PC-3 (cell line): ENCODE measurements around the gene GSTA5. TPM values are rescaled to one million over a fixed set of nuclear protein-coding genes. Genes with fewer than 3 reads are reported as not detected.
"Not testable (repeated sequence)": the region's sequence is repeated elsewhere in the genome, so short reads cannot be mapped to it uniquely, and the experiment has no call there.

Experiments used
- ATAC-seq: fragments of 200-7000 bp; cut with Tn5 transposase; 2 replicates; pipeline ENCODE4 v1.9.1; 2020; ENCODE audit warnings: mild to moderate bottlenecking, moderate library complexity
- BruUV-seq: library from RNA; stranded (reverse); fragments of 400-500 nt; replicated peaks from 2 replicates; lab custom pipeline; 2021; lab: Mats Ljungman, UMichigan
- CTCF ChIA-PET: fragments of 300-600 bp; sonication (Branson Sonifier 250); formaldehyde crosslinking; loops from one replicate; lab custom pipeline; 2022; ENCODE audit warnings: antibody characterized with exemption; lab: Charles Lee
- POLR2A ChIA-PET: fragments of 300-600 bp; sonication (Branson Sonifier 250); formaldehyde crosslinking; loops from one replicate; lab custom pipeline; 2022; ENCODE audit warnings: antibody characterized with exemption; ENCODE audit not compliant: unreplicated experiment; lab: Charles Lee
- DNase-seq: peaks from one replicate; pipeline ENCODE4 v3.0.0-alpha.2; 2015
- H2AFZ ChIP-seq: fragments of 300-600 bp; sonication (generic); 2 replicates; pipeline ENCODE4 v1.6.0; 2016; ENCODE audit warnings: antibody characterized with exemption, low read length
- H3F3A ChIP-seq: fragments of 300-600 bp; sonication (generic); one replicate; pipeline ENCODE4 v1.6.0; 2017; ENCODE audit warnings: antibody characterized with exemption, low read length, control low read depth, mild to moderate bottlenecking; ENCODE audit not compliant: unreplicated experiment
- H3K27ac ChIP-seq: fragments of 300-600 bp; sonication (generic); 2 replicates; pipeline ENCODE4 v1.5.1; 2016; ENCODE audit warnings: mild to moderate bottlenecking, low read length
- H3K27me3 ChIP-seq: fragments of 300-600 bp; sonication (generic); 2 replicates; pipeline ENCODE4 v1.6.1; 2016; ENCODE audit warnings: low read length, mixed read lengths
- H3K36me3 ChIP-seq: fragments of 300-600 bp; sonication (generic); 2 replicates; pipeline ENCODE4 v1.6.1; 2016; ENCODE audit warnings: low read depth, mixed run types, low read length, mixed read lengths
- H3K4me1 ChIP-seq: fragments of 300-600 bp; sonication (generic); 2 replicates; pipeline ENCODE4 v1.5.1; 2016; ENCODE audit warnings: low read length; ENCODE audit not compliant: insufficient read depth
- H3K4me2 ChIP-seq: fragments of 300-600 bp; sonication (generic); 2 replicates; pipeline ENCODE4 v1.6.0; 2016; ENCODE audit warnings: low read length
- H3K4me3 ChIP-seq: fragments of 300-600 bp; sonication (generic); 2 replicates; pipeline ENCODE4 v1.5.1; 2016; ENCODE audit warnings: mild to moderate bottlenecking, low read length, mixed read lengths
- H3K79me2 ChIP-seq: fragments of 300-600 bp; sonication (generic); 2 replicates; pipeline ENCODE4 v1.6.1; 2017; ENCODE audit warnings: low read length, mixed read lengths
- H3K9ac ChIP-seq: fragments of 300-600 bp; sonication (generic); 2 replicates; pipeline ENCODE4 v1.6.0; 2016; ENCODE audit warnings: mild to moderate bottlenecking, low read length
- H3K9me2 ChIP-seq: fragments of 300-600 bp; sonication (generic); replicated peaks from 2 replicates; pipeline ENCODE4 v1.6.1; 2016; ENCODE audit warnings: mixed run types, low read length, mixed read lengths
- H3K9me3 ChIP-seq: fragments of 300-600 bp; sonication (generic); 2 replicates; pipeline ENCODE4 v1.6.1; 2016; ENCODE audit warnings: low read length, mixed read lengths
- H4K20me1 ChIP-seq: fragments of 300-600 bp; sonication (generic); 2 replicates; pipeline ENCODE4 v1.6.1; 2016; ENCODE audit warnings: low read length, mixed read lengths
- EZH2 ChIP-seq: fragments of 300-600 bp; sonication (generic); IDR thresholded peaks from one replicate; pipeline ENCODE4 v1.6.1; 2017; ENCODE audit warnings: antibody characterized with exemption, mild to moderate bottlenecking, low read length; ENCODE audit not compliant: unreplicated experiment
- EZH2phosphoT487 ChIP-seq: fragments of 300-600 bp; sonication (generic); IDR thresholded peaks from 2 replicates; pipeline ENCODE4 v1.6.1; 2018; ENCODE audit warnings: mild to moderate bottlenecking, antibody characterized with exemption, low read length, borderline replicate concordance
- intact Hi-C: fragments of 100-400 bp; cut with micrococcal nuclease; formaldehyde crosslinking; loops from 2 replicates; pipeline ENCODE4 v1.9.0; 2023
- total RNA-seq: library from RNA; depleted of rRNA; stranded (reverse); fragments of >200 nt; gene quantifications from 2 replicates; pipeline ENCODE4 v1.2.3, GENCODE V29; 2014
- TF ChIP-seq, protein P1 (sequence below): fragments of 300-600 bp; sonication (generic); conservative IDR thresholded peaks from 2 replicates; pipeline ENCODE4 v1.5.1; 2017; ENCODE audit warnings: antibody characterized with exemption, low read depth, mild to moderate bottlenecking, low read length

The GSTA5 gene
- total RNA-seq, 1 experiment from 2014 or later = not detected

DNA sequence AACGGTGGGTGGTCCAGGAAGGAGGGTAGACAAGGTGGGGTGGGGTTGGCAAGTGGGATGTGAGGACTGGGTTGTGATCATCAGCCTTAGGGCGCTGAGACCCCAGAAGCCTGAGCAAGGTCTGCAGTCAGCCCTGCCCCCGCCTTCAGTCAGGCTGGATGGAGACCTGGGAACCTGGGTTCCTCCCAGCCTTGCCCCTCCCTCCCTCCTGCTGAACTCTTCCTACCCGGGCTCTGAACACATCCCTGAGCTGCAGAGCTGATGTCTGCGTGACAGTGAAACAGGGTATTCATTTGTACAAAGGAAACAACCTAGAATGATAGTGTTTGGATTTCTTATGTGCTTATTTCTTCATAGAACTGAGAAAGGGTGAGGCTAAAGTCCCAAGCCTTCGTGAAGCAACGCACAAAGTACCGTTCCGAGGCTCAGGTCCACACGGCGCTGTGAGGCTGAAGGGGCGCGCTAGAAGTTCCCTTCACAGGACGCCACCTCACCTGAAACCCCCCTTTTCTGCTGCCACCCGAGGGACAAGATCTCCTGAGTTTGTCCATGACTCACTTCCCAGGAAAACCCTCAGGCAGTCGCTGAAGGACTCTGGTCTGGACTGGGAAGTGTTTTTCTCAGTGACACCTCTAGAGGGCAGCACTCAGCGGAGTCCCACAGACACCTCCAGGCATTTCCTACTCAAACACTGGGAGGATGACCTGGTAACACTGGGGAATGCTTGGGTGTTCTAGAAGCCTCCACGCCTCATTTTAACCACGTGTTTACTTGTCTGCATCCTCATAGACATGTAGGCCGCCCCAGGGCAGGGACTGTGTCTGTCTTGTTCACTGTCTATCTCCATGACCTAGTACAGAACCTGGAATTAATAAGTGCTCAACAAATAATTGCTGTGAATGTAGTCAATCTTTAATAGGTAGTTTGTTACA lies 1.2 kb downstream of the GSTA5 start:
- no peak overlapping the region for H3K27ac ChIP-seq
- DNase-seq (peak; percentile 87), ATAC-seq (peak; percentile 96)
- H3K36me3 ChIP-seq = no peaks in the 10 kb centered on the region
- H3K4me1 ChIP-seq = peaks cover 14% of the 10 kb centered on the region
- H3K9me3 ChIP-seq = no peaks in the 10 kb centered on the region
- H3K4me2 ChIP-seq = no peak overlapping the region
- H3K9me2 ChIP-seq = no peaks in the 10 kb centered on the region
- TF ChIP-seq, protein P1, sequence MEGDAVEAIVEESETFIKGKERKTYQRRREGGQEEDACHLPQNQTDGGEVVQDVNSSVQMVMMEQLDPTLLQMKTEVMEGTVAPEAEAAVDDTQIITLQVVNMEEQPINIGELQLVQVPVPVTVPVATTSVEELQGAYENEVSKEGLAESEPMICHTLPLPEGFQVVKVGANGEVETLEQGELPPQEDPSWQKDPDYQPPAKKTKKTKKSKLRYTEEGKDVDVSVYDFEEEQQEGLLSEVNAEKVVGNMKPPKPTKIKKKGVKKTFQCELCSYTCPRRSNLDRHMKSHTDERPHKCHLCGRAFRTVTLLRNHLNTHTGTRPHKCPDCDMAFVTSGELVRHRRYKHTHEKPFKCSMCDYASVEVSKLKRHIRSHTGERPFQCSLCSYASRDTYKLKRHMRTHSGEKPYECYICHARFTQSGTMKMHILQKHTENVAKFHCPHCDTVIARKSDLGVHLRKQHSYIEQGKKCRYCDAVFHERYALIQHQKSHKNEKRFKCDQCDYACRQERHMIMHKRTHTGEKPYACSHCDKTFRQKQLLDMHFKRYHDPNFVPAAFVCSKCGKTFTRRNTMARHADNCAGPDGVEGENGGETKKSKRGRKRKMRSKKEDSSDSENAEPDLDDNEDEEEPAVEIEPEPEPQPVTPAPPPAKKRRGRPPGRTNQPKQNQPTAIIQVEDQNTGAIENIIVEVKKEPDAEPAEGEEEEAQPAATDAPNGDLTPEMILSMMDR = peak; percentile 83
- TF ChIP-seq EZH2 = no peak
- intact Hi-C loops = no loop called here
- H3K79me2 ChIP-seq = no peaks in the 10 kb centered on the region
- POLR2A ChIA-PET = no interaction called here
- no peaks in the 10 kb centered on the region for H4K20me1 ChIP-seq
- no peaks in the 10 kb centered on the region for H3F3A ChIP-seq
- BruUV-seq = no TSS peak
- H3K4me3 ChIP-seq = no peak overlapping the region
- CTCF ChIA-PET = no interaction called here
- no peaks in the 10 kb centered on the region for H3K27me3 ChIP-seq
- no peak overlapping the region for H3K9ac ChIP-seq
- H2AFZ ChIP-seq = no peak overlapping the region

DNA sequence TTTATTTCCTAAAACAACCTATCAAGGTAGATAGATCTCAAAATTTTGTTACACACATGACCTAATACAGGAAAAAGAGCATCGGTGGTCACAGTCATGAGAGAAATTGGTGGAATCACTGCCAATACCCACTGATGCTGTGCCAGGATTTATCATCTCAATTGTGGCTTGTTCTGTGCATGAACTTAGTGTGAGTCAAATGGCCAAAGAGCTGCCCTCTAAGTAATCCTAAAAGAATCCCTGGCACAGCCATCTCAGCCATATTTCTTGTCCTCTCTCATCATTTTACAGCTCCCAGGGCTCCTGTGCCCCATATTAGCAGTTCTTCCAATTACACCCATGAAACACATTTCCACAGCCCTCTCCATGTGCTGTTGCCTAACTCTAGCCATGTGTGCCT lies 6.1 kb downstream of the GSTA5 start:
- Histone ChIP-seq H2AFZ (no peak overlapping the region), H3F3A (no peaks in the 10 kb centered on the region), H3K9me2 (no peaks in the 10 kb centered on the region), H3K27me3 (no peaks in the 10 kb centered on the region), H3K79me2 (no peaks in the 10 kb centered on the region), H4K20me1 (no peaks in the 10 kb centered on the region), H3K4me3 (no peak overlapping the region), H3K4me2 (no peak overlapping the region), H3K9me3 (no peaks in the 10 kb centered on the region), H3K9ac (no peak overlapping the region), H3K4me1 (peaks cover 11% of the 10 kb centered on the region), H3K36me3 (no peaks in the 10 kb centered on the region), H3K27ac (no peak overlapping the region)
- ChIA-PET POLR2A (interaction anchor here (0.5 kb wide), 1 partner anchor 163 kb away, joined by 3 read pairs; no protein-coding TSS in a partner anchor), CTCF (no interaction called here)
- TF ChIP-seq EZH2phosphoT487 (no peak), EZH2 (no peak)
- TF ChIP-seq, protein P1 = no peak
- DNase-seq = peak; percentile 77
- no TSS peak for BruUV-seq
- intact Hi-C loops = no loop called here
- ATAC-seq = peak; percentile 38; the same call in 1 of the 2 replicates

DNA sequence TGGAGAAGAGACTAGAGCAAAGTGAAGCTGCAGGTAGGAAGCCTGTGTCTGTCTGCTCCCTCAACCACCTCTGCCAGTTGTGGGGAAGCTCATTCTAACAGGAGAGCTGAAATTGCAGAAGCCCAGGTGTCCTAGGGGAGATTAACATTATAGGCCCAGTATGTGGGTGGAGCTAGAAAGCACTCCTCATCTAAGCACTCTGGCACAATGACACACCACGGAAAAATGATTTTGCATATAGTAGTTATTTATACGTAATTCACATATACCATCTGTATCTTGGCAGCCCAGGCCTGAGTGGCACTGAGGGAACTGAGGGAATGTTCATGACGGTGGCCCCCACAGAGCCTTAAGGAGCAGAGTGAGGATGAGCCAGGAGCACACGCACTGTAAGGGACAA lies 9.7 kb downstream of the GSTA5 start:
- CTCF ChIA-PET, intact Hi-C loops: not testable (repeated sequence)

More for the DNA sequence above, 9.7 kb downstream of the GSTA5 start:
- H3K79me2 ChIP-seq, H3K4me1 ChIP-seq, H2AFZ ChIP-seq, DNase-seq, H3K4me2 ChIP-seq, ATAC-seq, H3K9ac ChIP-seq, POLR2A ChIA-PET, H3F3A ChIP-seq, H3K4me3 ChIP-seq, H3K9me3 ChIP-seq, H3K9me2 ChIP-seq, H4K20me1 ChIP-seq, BruUV-seq, H3K27me3 ChIP-seq, H3K36me3 ChIP-seq, H3K27ac ChIP-seq: not testable (repeated sequence)
